KMS-11 (cell line): ENCODE results near the gene TTL.
"Not testable (repeated sequence)": the region's sequence is repeated elsewhere in the genome, so short reads cannot be mapped to it uniquely, and the experiment has no call there.

Source experiments
- H2AFZ ChIP-seq: fragments of 200-600 bp; sonication (generic); 2 replicates; pipeline ENCODE4 v1.6.1; 2016; ENCODE audit warnings: antibody characterized with exemption, mixed run types, low read depth
- H3K27ac ChIP-seq: fragments of 200-600 bp; sonication (generic); 2 replicates; pipeline ENCODE4 v1.6.1; 2016; ENCODE audit warnings: mild to moderate bottlenecking, mixed run types
- H3K27me3 ChIP-seq: fragments of 200-600 bp; sonication (generic); 2 replicates; pipeline ENCODE4 v1.6.1; 2017; ENCODE audit warnings: mild to moderate bottlenecking, low read depth, mixed run types, moderate library complexity; ENCODE audit not compliant: insufficient read depth
- H3K36me3 ChIP-seq: fragments of 200-600 bp; sonication (generic); 2 replicates; pipeline ENCODE4 v1.6.1; 2017; ENCODE audit warnings: mild to moderate bottlenecking, mixed run types; ENCODE audit not compliant: insufficient read depth
- H3K4me1 ChIP-seq: fragments of 200-600 bp; sonication (generic); 2 replicates; pipeline ENCODE4 v1.6.1; 2016; ENCODE audit warnings: mild to moderate bottlenecking, low read depth, mixed run types; ENCODE audit not compliant: poor library complexity, severe bottlenecking
- H3K4me2 ChIP-seq: fragments of 200-600 bp; sonication (generic); 2 replicates; pipeline ENCODE4 v1.7.0; 2016; ENCODE audit warnings: mild to moderate bottlenecking, mixed run types
- H3K4me3 ChIP-seq: fragments of 200-600 bp; sonication (generic); IDR thresholded peaks from 2 replicates; pipeline ENCODE4 v1.6.1; 2017; ENCODE audit warnings: low read depth, low read length, mixed read lengths; ENCODE audit not compliant: insufficient read depth
- H3K79me2 ChIP-seq: fragments of 200-600 bp; sonication (generic); 2 replicates; pipeline ENCODE4 v1.6.1; 2016; ENCODE audit warnings: low read depth, mixed run types; ENCODE audit not compliant: insufficient read depth
- H3K9ac ChIP-seq: fragments of 200-600 bp; sonication (generic); 2 replicates; pipeline ENCODE4 v1.6.1; 2016; ENCODE audit warnings: mild to moderate bottlenecking, mixed run types
- H4K20me1 ChIP-seq: fragments of 200-600 bp; sonication (generic); 2 replicates; pipeline ENCODE4 v1.6.1; 2016; ENCODE audit warnings: mild to moderate bottlenecking, mixed run types; ENCODE audit not compliant: insufficient read depth
- CTCF ChIP-seq: fragments of 200-600 bp; sonication (generic); conservative IDR thresholded peaks from 2 replicates; pipeline ENCODE4 v1.6.1; 2017; ENCODE audit warnings: low read depth, mild to moderate bottlenecking, antibody characterized with exemption, low read length, moderate library complexity, mixed read lengths

The TTL gene

DNA sequence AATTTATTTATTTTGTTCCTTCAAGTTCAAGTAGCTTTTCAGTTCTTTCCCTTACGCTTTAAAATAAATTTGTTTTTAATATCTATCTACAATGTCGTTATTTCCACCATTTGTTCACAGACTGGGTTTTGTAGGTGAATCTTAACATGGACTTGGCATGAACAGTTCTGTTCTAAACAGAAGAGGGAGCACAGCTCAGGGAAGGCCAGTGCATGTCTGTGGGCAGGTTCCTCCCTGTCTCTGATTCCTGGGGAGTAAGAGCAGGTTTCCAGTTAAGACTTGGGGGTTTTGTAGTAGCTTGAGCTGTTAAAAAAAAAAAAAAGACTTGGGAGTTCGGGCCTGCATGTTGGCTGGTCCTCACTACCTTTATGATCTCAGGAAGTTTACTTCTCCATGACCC lies 11.1 kb downstream of the TTL start:
- Histone ChIP-seq H4K20me1 (no peaks in the 10 kb centered on the region), H2AFZ (no peak overlapping the region), H3K27ac (no peak overlapping the region), H3K4me1 (no peaks in the 10 kb centered on the region), H3K79me2 (no peaks in the 10 kb centered on the region), H3K36me3 (no peaks in the 10 kb centered on the region), H3K4me2 (no peak overlapping the region), H3K4me3 (no peak overlapping the region), H3K9ac (no peak overlapping the region), H3K27me3 (no peaks in the 10 kb centered on the region)
- no peak for TF ChIP-seq CTCF

DNA sequence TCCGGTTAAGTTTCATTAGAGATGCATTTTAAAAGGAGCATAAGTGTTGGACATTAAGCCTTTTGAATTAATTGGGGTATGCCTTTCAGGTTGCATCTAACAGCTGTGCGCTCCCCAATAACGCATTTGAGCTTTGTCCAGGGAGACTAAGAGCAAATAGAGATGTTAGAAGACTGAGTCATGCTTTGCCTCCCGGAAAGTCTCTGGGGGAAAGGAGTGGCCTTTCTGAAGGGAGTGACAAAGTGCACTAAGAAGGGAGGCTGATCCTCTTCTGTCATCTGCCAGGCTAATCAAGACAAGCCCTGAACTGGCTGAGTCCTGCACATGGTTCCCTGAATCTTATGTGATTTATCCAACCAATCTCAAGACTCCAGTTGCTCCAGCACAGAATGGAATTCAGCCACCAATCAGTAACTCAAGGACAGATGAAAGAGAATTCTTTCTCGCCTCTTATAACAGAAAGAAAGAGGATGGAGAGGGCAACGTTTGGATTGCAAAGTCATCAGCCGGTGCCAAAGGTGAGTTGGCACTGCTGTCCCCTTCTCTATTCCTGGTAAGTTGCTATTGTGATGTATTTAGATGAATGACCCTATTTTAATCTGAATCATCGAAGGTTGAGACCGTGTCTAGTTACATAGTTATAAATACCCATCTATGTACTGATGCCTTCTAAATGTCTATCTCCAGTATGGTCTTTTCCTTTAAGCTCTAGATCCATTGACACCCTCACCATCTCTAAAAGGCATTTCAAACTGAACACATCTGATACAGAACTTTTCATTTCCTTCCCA lies 12.1 kb downstream of the TTL start:
- H3K4me3 ChIP-seq, result no peak overlapping the region
- no peaks in the 10 kb centered on the region for H3K27me3 ChIP-seq
- no peak overlapping the region for H3K27ac ChIP-seq
- H4K20me1 ChIP-seq, result no peaks in the 10 kb centered on the region
- H3K79me2 ChIP-seq, result no peaks in the 10 kb centered on the region
- no peaks in the 10 kb centered on the region for H3K36me3 ChIP-seq
- no peak overlapping the region for H3K9ac ChIP-seq
- no peak overlapping the region for H3K4me2 ChIP-seq
- H2AFZ ChIP-seq, result no peak overlapping the region
- TF ChIP-seq CTCF, result no peak
- no peaks in the 10 kb centered on the region for H3K4me1 ChIP-seq

- Histone ChIP-seq H3K27ac (no peak overlapping the region), H4K20me1 (no peaks in the 10 kb centered on the region), H3K9ac (no peak overlapping the region), H3K4me2 (no peak overlapping the region), H3K27me3 (no peaks in the 10 kb centered on the region), H3K36me3 (no peaks in the 10 kb centered on the region), H3K4me3 (no peak overlapping the region), H3K4me1 (no peaks in the 10 kb centered on the region), H3K79me2 (no peaks in the 10 kb centered on the region), H2AFZ (no peak overlapping the region)
- TF ChIP-seq CTCF, result no peak
Measured at GRCh38 chr2:112494828-112495227, 12.9 kb downstream of the TTL start.

GRCh38 chr2:112495878-112496277 lies 13.9 kb downstream of the TTL start:
- not testable (repeated sequence) for H3K27ac ChIP-seq, H3K36me3 ChIP-seq

DNA sequence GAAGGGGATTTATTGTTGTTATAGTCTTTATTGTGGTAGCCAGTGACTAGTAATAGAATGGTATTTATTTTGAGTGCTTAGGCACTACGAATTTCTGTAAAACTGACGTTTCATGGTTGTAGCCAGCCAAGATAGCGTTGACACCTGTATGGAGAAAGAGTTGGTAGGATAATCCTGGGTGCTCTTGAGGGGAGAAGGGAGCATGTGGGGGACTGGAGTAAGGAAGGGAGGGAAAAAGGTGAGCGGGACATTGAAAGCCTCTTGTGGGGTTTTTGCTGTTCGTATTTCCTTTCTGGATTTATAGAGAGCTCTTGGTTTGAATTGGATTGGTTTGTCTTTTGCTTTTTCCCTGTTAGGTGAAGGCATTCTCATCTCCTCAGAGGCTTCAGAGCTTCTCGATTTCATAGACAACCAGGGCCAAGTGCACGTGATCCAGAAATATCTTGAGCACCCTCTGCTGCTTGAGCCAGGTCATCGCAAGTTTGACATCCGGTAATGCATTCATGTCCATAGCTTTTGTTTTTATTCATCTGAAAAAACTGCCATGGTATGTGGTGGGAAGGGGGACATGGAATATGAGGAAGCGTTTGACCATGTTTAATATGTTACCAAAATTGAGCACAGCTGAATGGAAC lies 19.0 kb downstream of the TTL start:
- not testable (repeated sequence) for H3K9ac ChIP-seq, H4K20me1 ChIP-seq, H3K36me3 ChIP-seq, H3K79me2 ChIP-seq, H3K4me3 ChIP-seq, H2AFZ ChIP-seq, H3K27me3 ChIP-seq, H3K4me2 ChIP-seq, H3K27ac ChIP-seq, H3K4me1 ChIP-seq

More at GRCh38 chr2:112495878-112496277, 13.9 kb downstream of the TTL start:
- H3K4me1 ChIP-seq, H3K4me3 ChIP-seq, H2AFZ ChIP-seq, H3K27me3 ChIP-seq, H4K20me1 ChIP-seq, H3K79me2 ChIP-seq, H3K4me2 ChIP-seq, H3K9ac ChIP-seq: not testable (repeated sequence)

- not testable (repeated sequence) for H3K9ac ChIP-seq, H4K20me1 ChIP-seq, H3K27me3 ChIP-seq, H3K4me2 ChIP-seq, H3K36me3 ChIP-seq, H2AFZ ChIP-seq, H3K27ac ChIP-seq, H3K79me2 ChIP-seq, H3K4me1 ChIP-seq, H3K4me3 ChIP-seq
Measured at GRCh38 chr2:112509239-112509998, 27.5 kb downstream of the TTL start.
